Retinal pigment epithelial cell (primary cell): ENCODE measurements around the gene WDR49.
"Not testable (repeated sequence)": the region's sequence is repeated elsewhere in the genome, so short reads cannot be mapped to it uniquely, and the experiment has no call there.

Experiments
- DNase-seq: peaks from one replicate; pipeline ENCODE4 v3.0.0-alpha.2; 2010; ENCODE audit warnings: low read depth
- H3K4me3 ChIP-seq: 2 replicates; pipeline ENCODE4 v1.5.1; 2011; ENCODE audit warnings: mild to moderate bottlenecking, low read length, control low read depth, moderate library complexity
- CTCF ChIP-seq: conservative IDR thresholded peaks from 2 replicates; pipeline ENCODE4 v1.5.1; 2011; ENCODE audit warnings: low read depth, low read length, control low read depth, inconsistent platforms

WDR49 gene

GRCh38 chr3:167631471-167631870 lies 22.3 kb downstream of the WDR49 start:
- no peak overlapping the region for H3K4me3 ChIP-seq
- no peak for TF ChIP-seq CTCF

GRCh38 chr3:167626490-167626889 lies 27.3 kb downstream of the WDR49 start:
- TF ChIP-seq CTCF, result no peak
- no peak overlapping the region for H3K4me3 ChIP-seq
- DNase-seq, result no peak

More at GRCh38 chr3:167631471-167631870, 22.3 kb downstream of the WDR49 start:
- no peak for DNase-seq

DNA sequence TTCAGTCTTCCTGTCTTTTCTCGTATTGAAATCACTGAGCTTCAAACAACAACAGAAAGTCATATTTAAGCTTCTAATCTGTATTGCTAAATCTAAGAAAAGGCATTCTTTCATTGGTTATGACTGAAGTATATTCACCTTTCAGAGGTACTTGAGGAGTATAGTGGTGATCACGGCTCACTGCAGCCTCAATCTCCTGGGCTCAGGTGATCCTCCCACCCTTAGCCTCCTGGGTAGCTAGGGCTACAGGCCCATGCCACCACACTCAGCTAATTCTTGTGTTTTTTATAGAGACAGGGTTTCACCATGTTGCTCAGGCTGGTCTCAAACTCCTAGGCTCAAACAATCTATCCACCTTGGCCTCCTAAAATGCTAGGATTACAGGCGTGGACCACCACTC lies 38.7 kb downstream of the WDR49 start:
- TF ChIP-seq CTCF, result no peak
- DNase-seq, result no peak
- no peak overlapping the region for H3K4me3 ChIP-seq

- DNase-seq, H3K4me3 ChIP-seq: not testable (repeated sequence)
Measured at GRCh38 chr3:167614196-167614595, 39.5 kb downstream of the WDR49 start.

- no peak for DNase-seq
- TF ChIP-seq CTCF, result no peak
- no peak overlapping the region for H3K4me3 ChIP-seq
Measured at GRCh38 chr3:167611718-167612117, 42.0 kb downstream of the WDR49 start.

GRCh38 chr3:167609156-167609555 lies 44.6 kb downstream of the WDR49 start:
- no peak for TF ChIP-seq CTCF
- no peak overlapping the region for H3K4me3 ChIP-seq
- no peak for DNase-seq

- no peak for DNase-seq
- TF ChIP-seq CTCF, result no peak
- H3K4me3 ChIP-seq, result no peak overlapping the region
Measured at GRCh38 chr3:167606836-167607235, 46.9 kb downstream of the WDR49 start.

GRCh38 chr3:167605871-167606270 lies 47.9 kb downstream of the WDR49 start:
- TF ChIP-seq CTCF, result no peak
- no peak overlapping the region for H3K4me3 ChIP-seq
- DNase-seq, result no peak
